Measurements from ENCODE around the gene TBC1D9.

The TBC1D9 gene

GRCh38 chr4:140704964-140705363 is 51.2 kb downstream of the TBC1D9 start:
- H3K36me3 ChIP-seq (ENCODE audit: insufficient read depth, low read length) = no peaks in the 10 kb centered on the region
- H3K4me3 ChIP-seq (ENCODE audit: low read length) = no peak overlapping the region
- H3K9me3 ChIP-seq (ENCODE audit: insufficient read depth, low read depth, low read length) = no peaks in the 10 kb centered on the region
- no peaks in the 10 kb centered on the region for H3K27me3 ChIP-seq (ENCODE audit: insufficient read depth, low read length)
- H3K9ac ChIP-seq (ENCODE audit: low read depth, low read length) = no peak overlapping the region
- H3K4me1 ChIP-seq (ENCODE audit: insufficient read depth, low read length) = no peaks in the 10 kb centered on the region; the same call in 1 of the 2 replicates
- 90% methylated on average over 2 of the region's 2 CpGs for WGBS
- H3K27ac ChIP-seq (ENCODE audit: low read depth, low read length) = no peak overlapping the region

GRCh38 chr4:140704392-140704960 is 51.7 kb downstream of the TBC1D9 start:
- no peaks in the 10 kb centered on the region for H3K27me3 ChIP-seq (ENCODE audit: insufficient read depth, low read length)
- no peaks in the 10 kb centered on the region; the same call in 1 of the 2 replicates for H3K4me1 ChIP-seq (ENCODE audit: insufficient read depth, low read length)
- WGBS = 93% methylated on average over 3 of the region's 4 CpGs
- no peaks in the 10 kb centered on the region for H3K36me3 ChIP-seq (ENCODE audit: insufficient read depth, low read length)
- no peak overlapping the region for H3K27ac ChIP-seq (ENCODE audit: low read depth, low read length)
- H3K9me3 ChIP-seq (ENCODE audit: insufficient read depth, low read depth, low read length) = no peaks in the 10 kb centered on the region
- no peak overlapping the region for H3K4me3 ChIP-seq (ENCODE audit: low read length)
- no peak overlapping the region for H3K9ac ChIP-seq (ENCODE audit: low read depth, low read length)

- Histone ChIP-seq H3K4me1 (ENCODE audit: insufficient read depth, low read length) (no peaks in the 10 kb centered on the region; the same call in 1 of the 2 replicates), H3K9ac (ENCODE audit: low read depth, low read length) (no peak overlapping the region), H3K36me3 (ENCODE audit: insufficient read depth, low read length) (no peaks in the 10 kb centered on the region), H3K27ac (ENCODE audit: low read depth, low read length) (no peak overlapping the region), H3K27me3 (ENCODE audit: insufficient read depth, low read length) (no peaks in the 10 kb centered on the region), H3K9me3 (ENCODE audit: insufficient read depth, low read depth, low read length) (no peaks in the 10 kb centered on the region), H3K4me3 (ENCODE audit: low read length) (no peak overlapping the region)
- 91% methylated on average over 1 of the region's 2 CpGs for WGBS
These were observed 52.7 kb downstream of the TBC1D9 start for GRCh38 chr4:140703463-140703862.

GRCh38 chr4:140702096-140702757 is 54.0 kb downstream of the TBC1D9 start:
- Histone ChIP-seq H3K36me3 (ENCODE audit: insufficient read depth, low read length) (no peaks in the 10 kb centered on the region), H3K9ac (ENCODE audit: low read depth, low read length) (no peak overlapping the region), H3K27ac (ENCODE audit: low read depth, low read length) (no peak overlapping the region), H3K4me3 (ENCODE audit: low read length) (no peak overlapping the region), H3K4me1 (ENCODE audit: insufficient read depth, low read length) (no peaks in the 10 kb centered on the region; the same call in 1 of the 2 replicates), H3K9me3 (ENCODE audit: insufficient read depth, low read depth, low read length) (no peaks in the 10 kb centered on the region), H3K27me3 (ENCODE audit: insufficient read depth, low read length) (no peaks in the 10 kb centered on the region)
- WGBS = 97% methylated on average over 6 of the region's 6 CpGs

- no peaks in the 10 kb centered on the region for H3K9me3 ChIP-seq (ENCODE audit: insufficient read depth, low read depth, low read length)
These were observed 55.1 kb downstream of the TBC1D9 start for GRCh38 chr4:140701071-140701470.

GRCh38 chr4:140697709-140698560 is 58.2 kb downstream of the TBC1D9 start:
- Histone ChIP-seq H3K4me3 (ENCODE audit: low read length) (no peak overlapping the region), H3K27ac (ENCODE audit: low read depth, low read length) (no peak overlapping the region), H3K4me1 (ENCODE audit: insufficient read depth, low read length) (no peaks in the 10 kb centered on the region), H3K9me3 (ENCODE audit: insufficient read depth, low read depth, low read length) (no peaks in the 10 kb centered on the region), H3K36me3 (ENCODE audit: insufficient read depth, low read length) (no peaks in the 10 kb centered on the region), H3K27me3 (ENCODE audit: insufficient read depth, low read length) (peaks cover 10% of the 10 kb centered on the region), H3K9ac (ENCODE audit: low read depth, low read length) (no peak overlapping the region)
- WGBS = 81% methylated on average over 16 of the region's 16 CpGs

More at GRCh38 chr4:140701071-140701470, 55.1 kb downstream of the TBC1D9 start:
- H3K4me1 ChIP-seq (ENCODE audit: insufficient read depth, low read length) = no peaks in the 10 kb centered on the region; the same call in 1 of the 2 replicates
- no peak overlapping the region for H3K4me3 ChIP-seq (ENCODE audit: low read length)
- H3K27me3 ChIP-seq (ENCODE audit: insufficient read depth, low read length) = no peaks in the 10 kb centered on the region
- H3K27ac ChIP-seq (ENCODE audit: low read depth, low read length) = no peak overlapping the region
- no peak overlapping the region for H3K9ac ChIP-seq (ENCODE audit: low read depth, low read length)
- H3K36me3 ChIP-seq (ENCODE audit: insufficient read depth, low read length) = no peaks in the 10 kb centered on the region
- WGBS = 98% methylated on average over 6 of the region's 6 CpGs

- no peaks in the 10 kb centered on the region for H3K9me3 ChIP-seq (ENCODE audit: insufficient read depth, low read depth, low read length)
- H3K4me1 ChIP-seq (ENCODE audit: insufficient read depth, low read length) = peaks cover 7% of the 10 kb centered on the region; the same call in 1 of the 2 replicates
- H3K27ac ChIP-seq (ENCODE audit: low read depth, low read length) = no peak overlapping the region
- H3K36me3 ChIP-seq (ENCODE audit: insufficient read depth, low read length) = no peaks in the 10 kb centered on the region
- H3K4me3 ChIP-seq (ENCODE audit: low read length) = no peak overlapping the region
- peaks cover 33% of the 10 kb centered on the region for H3K27me3 ChIP-seq (ENCODE audit: insufficient read depth, low read length)
- no peak overlapping the region for H3K9ac ChIP-seq (ENCODE audit: low read depth, low read length)
These were observed 60.7 kb downstream of the TBC1D9 start for GRCh38 chr4:140695483-140695882.

- Histone ChIP-seq H3K27ac (ENCODE audit: low read depth, low read length) (no peak overlapping the region), H3K4me1 (ENCODE audit: insufficient read depth, low read length) (peaks cover 7% of the 10 kb centered on the region; the same call in 1 of the 2 replicates), H3K27me3 (ENCODE audit: insufficient read depth, low read length) (peaks cover 48% of the 10 kb centered on the region), H3K9me3 (ENCODE audit: insufficient read depth, low read depth, low read length) (no peaks in the 10 kb centered on the region), H3K9ac (ENCODE audit: low read depth, low read length) (no peak overlapping the region), H3K4me3 (ENCODE audit: low read length) (no peak overlapping the region), H3K36me3 (ENCODE audit: insufficient read depth, low read length) (no peaks in the 10 kb centered on the region)
- WGBS = 82% methylated on average over 1 of the region's 1 CpG
These were observed 62.6 kb downstream of the TBC1D9 start for GRCh38 chr4:140693562-140693961.

GRCh38 chr4:140691369-140691768 is 64.8 kb downstream of the TBC1D9 start:
- no peak overlapping the region for H3K4me3 ChIP-seq (ENCODE audit: low read length)
- H3K27me3 ChIP-seq (ENCODE audit: insufficient read depth, low read length) = peaks cover 48% of the 10 kb centered on the region

GRCh38 chr4:140690093-140690492 is 66.1 kb downstream of the TBC1D9 start:
- H3K27ac ChIP-seq (ENCODE audit: low read depth, low read length) = no peak overlapping the region
- H3K4me1 ChIP-seq (ENCODE audit: insufficient read depth, low read length) = peaks cover 7% of the 10 kb centered on the region; the same call in 1 of the 2 replicates
- H3K36me3 ChIP-seq (ENCODE audit: insufficient read depth, low read length) = no peaks in the 10 kb centered on the region
- H3K9me3 ChIP-seq (ENCODE audit: insufficient read depth, low read depth, low read length) = no peaks in the 10 kb centered on the region
- H3K9ac ChIP-seq (ENCODE audit: low read depth, low read length) = no peak overlapping the region
- 93% methylated on average over 1 of the region's 1 CpG for WGBS
- no peak overlapping the region for H3K4me3 ChIP-seq (ENCODE audit: low read length)
- H3K27me3 ChIP-seq (ENCODE audit: insufficient read depth, low read length) = peaks cover 48% of the 10 kb centered on the region

More at GRCh38 chr4:140691369-140691768, 64.8 kb downstream of the TBC1D9 start:
- 56% methylated on average over 2 of the region's 2 CpGs for WGBS
- Histone ChIP-seq H3K9ac (ENCODE audit: low read depth, low read length) (no peak overlapping the region), H3K4me1 (ENCODE audit: insufficient read depth, low read length) (peaks cover 7% of the 10 kb centered on the region; the same call in 1 of the 2 replicates), H3K9me3 (ENCODE audit: insufficient read depth, low read depth, low read length) (no peaks in the 10 kb centered on the region), H3K27ac (ENCODE audit: low read depth, low read length) (no peak overlapping the region), H3K36me3 (ENCODE audit: insufficient read depth, low read length) (no peaks in the 10 kb centered on the region)

GRCh38 chr4:140689623-140690022 is 66.6 kb downstream of the TBC1D9 start:
- peaks cover 7% of the 10 kb centered on the region; the same call in 1 of the 2 replicates for H3K4me1 ChIP-seq (ENCODE audit: insufficient read depth, low read length)
- no peak overlapping the region for H3K9ac ChIP-seq (ENCODE audit: low read depth, low read length)
- H3K27me3 ChIP-seq (ENCODE audit: insufficient read depth, low read length) = peaks cover 48% of the 10 kb centered on the region
- no peaks in the 10 kb centered on the region for H3K9me3 ChIP-seq (ENCODE audit: insufficient read depth, low read depth, low read length)
- no peak overlapping the region for H3K27ac ChIP-seq (ENCODE audit: low read depth, low read length)
- H3K36me3 ChIP-seq (ENCODE audit: insufficient read depth, low read length) = no peaks in the 10 kb centered on the region
- 92% methylated on average over 3 of the region's 3 CpGs for WGBS
- H3K4me3 ChIP-seq (ENCODE audit: low read length) = no peak overlapping the region
